Measurements from ENCODE around the gene KAT2B. TPM values are rescaled to one million over a fixed set of nuclear protein-coding genes. Genes with fewer than 3 reads are reported as not detected.
"Not testable (repeated sequence)": the region's sequence is repeated elsewhere in the genome, so short reads cannot be mapped to it uniquely, and the experiment has no call there.

KAT2B gene
- total RNA-seq, 4 donors from 2014 or later = 57.2 to 122 (median 74.9) TPM

DNA sequence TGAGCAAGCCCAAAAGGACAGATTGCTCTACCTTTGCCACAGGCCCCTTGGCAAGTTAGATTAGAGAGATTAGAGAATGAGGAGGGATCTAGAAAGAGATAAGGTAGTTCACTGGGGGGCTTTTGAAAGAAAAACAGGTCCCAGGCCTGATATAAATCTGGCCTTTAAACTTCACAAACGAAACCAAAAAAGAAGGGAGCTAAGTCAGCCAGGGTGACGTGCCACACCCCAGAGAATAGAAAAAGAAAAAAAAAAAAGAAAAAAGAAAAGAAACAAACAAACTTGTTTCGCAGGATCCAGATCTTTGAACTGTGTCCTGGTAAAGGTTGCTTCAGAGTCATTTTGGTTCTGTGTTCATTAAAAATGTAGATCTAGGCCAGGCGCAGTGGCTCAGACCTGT lies 3.6 kb downstream of the KAT2B start:
- peaks cover 39 to 46% of the 10 kb centered on the region in 2 donors for H3K4me1 ChIP-seq
- TF ChIP-seq, protein P1, sequence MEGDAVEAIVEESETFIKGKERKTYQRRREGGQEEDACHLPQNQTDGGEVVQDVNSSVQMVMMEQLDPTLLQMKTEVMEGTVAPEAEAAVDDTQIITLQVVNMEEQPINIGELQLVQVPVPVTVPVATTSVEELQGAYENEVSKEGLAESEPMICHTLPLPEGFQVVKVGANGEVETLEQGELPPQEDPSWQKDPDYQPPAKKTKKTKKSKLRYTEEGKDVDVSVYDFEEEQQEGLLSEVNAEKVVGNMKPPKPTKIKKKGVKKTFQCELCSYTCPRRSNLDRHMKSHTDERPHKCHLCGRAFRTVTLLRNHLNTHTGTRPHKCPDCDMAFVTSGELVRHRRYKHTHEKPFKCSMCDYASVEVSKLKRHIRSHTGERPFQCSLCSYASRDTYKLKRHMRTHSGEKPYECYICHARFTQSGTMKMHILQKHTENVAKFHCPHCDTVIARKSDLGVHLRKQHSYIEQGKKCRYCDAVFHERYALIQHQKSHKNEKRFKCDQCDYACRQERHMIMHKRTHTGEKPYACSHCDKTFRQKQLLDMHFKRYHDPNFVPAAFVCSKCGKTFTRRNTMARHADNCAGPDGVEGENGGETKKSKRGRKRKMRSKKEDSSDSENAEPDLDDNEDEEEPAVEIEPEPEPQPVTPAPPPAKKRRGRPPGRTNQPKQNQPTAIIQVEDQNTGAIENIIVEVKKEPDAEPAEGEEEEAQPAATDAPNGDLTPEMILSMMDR (IDR thresholded peaks at IDR 0.05) = no peak
- TF ChIP-seq POLR2A (IDR thresholded peaks at IDR 0.05) = no peak
- no peaks in the 10 kb centered on the region for H3K27me3 ChIP-seq
- intact Hi-C loops (cut with DNase I) = loop anchor here (5.0 kb wide), 1 partner anchor 97 kb away; the partner anchor contains the start of gene RAB5A
- WGBS, 2 donors = 45 to 50% methylated on average over 4 of the region's 4 CpGs
- H3K36me3 ChIP-seq = no peaks in the 10 kb centered on the region
- H3K4me3 ChIP-seq (replicated peaks in 1 of 3) = peak overlapping the region in 1 of 3 donors; percentile 13
- no peak for DNase-seq
- H3K9me3 ChIP-seq = no peaks in the 10 kb centered on the region
- H3K27ac ChIP-seq = peak overlapping the region; percentile 80 to 95 (median 83)

DNA sequence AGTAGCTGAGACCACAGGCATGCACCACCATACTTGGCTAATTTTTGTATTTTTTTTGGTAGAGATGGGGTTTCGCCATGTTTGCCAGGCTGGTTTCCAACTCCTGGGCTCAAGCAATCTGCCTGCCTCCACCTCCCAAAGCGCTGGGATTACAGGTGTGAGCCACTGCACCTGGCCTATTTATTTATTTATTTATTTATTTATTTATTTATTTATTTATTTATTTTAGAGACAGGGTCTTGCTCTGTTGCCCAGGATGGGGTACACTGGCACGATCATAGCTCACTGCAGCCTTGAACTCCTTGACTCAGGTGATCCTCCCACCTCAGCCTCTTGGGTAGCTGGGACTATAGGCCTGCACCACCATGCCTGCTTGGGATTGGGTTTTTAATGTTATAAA lies 4.9 kb downstream of the KAT2B start:
- H3K36me3 ChIP-seq; DNase-seq; H3K4me3 ChIP-seq (replicated peaks in 1 of 3); intact Hi-C loops (cut with DNase I); H3K27me3 ChIP-seq; H3K9me3 ChIP-seq: not testable (repeated sequence)
- H3K4me1 ChIP-seq = peaks cover 49 to 58% of the 10 kb centered on the region in 2 donors
- peak overlapping the region in 1 of 3 donors; percentile 95 for H3K27ac ChIP-seq
- 93 to 100% methylated on average over 3 of the region's 3 CpGs for WGBS, 2 donors

DNA sequence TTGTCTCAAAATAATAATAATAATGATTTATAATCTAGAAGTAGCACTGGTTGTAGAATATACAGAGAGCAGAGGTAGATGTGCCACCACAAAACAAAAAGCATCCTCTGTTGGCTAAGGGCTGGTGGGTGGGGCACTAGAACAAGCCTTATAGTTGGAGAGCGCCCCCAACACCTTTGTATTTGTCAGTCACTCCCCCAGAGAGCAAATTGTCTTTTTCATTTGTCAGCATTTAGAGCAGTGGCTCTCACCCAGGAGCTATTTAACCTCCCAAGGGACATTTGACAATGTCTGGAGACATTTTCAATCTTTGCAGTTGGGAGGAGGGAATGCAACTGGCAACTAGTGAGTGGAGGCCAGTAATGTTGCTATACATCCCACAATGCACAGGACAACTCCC lies 6.3 kb downstream of the KAT2B start:
- intact Hi-C loops (cut with DNase I) = no loop called here
- Histone ChIP-seq H3K4me1 (peaks cover 49 to 58% of the 10 kb centered on the region in 2 donors), H3K4me3 (replicated peaks in 1 of 3) (no peak overlapping the region), H3K27me3 (no peaks in the 10 kb centered on the region), H3K36me3 (no peaks in the 10 kb centered on the region), H3K9me3 (no peaks in the 10 kb centered on the region), H3K27ac (no peak overlapping the region)
- 79 to 94% methylated on average over 1 of the region's 1 CpG for WGBS, 2 donors
- TF ChIP-seq POLR2A (IDR thresholded peaks at IDR 0.05) = no peak
- TF ChIP-seq, protein P1 (IDR thresholded peaks at IDR 0.05) = no peak
- no peak for DNase-seq

DNA sequence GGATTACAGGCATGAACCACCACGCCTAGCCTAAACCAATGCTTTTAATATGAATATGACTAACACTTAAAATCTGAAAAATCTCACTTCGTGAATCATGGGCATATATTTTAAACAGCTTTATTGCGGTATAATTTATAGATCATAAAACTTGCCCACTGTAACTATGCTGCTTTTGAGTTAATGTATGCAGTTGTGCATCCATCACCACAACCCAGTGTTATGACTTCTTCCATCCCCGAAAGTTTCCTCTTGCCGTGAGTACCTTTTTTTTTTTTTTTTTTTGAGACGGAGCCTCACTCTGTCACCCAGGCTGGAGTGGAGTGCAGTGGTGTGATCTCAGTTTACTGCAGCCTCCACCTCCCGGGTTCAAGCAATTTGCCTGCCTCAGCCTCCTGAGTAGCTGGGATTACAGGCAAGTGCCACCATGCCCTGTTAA lies 7.1 kb downstream of the KAT2B start:
- intact Hi-C loops (cut with DNase I) = no loop called here
- Histone ChIP-seq H3K4me3 (replicated peaks in 1 of 3) (no peak overlapping the region), H3K36me3 (no peaks in the 10 kb centered on the region), H3K9me3 (no peaks in the 10 kb centered on the region), H3K27ac (peak overlapping the region; percentile 57 to 79 (median 76)), H3K4me1 (peaks cover 47 to 50% of the 10 kb centered on the region in 2 donors), H3K27me3 (no peaks in the 10 kb centered on the region)
- WGBS, 2 donors = 85 to 88% methylated on average over 7 of the region's 7 CpGs
- no peak for DNase-seq
- TF ChIP-seq POLR2A (IDR thresholded peaks at IDR 0.05) = no peak
- TF ChIP-seq, protein P1 (IDR thresholded peaks at IDR 0.05) = no peak

DNA sequence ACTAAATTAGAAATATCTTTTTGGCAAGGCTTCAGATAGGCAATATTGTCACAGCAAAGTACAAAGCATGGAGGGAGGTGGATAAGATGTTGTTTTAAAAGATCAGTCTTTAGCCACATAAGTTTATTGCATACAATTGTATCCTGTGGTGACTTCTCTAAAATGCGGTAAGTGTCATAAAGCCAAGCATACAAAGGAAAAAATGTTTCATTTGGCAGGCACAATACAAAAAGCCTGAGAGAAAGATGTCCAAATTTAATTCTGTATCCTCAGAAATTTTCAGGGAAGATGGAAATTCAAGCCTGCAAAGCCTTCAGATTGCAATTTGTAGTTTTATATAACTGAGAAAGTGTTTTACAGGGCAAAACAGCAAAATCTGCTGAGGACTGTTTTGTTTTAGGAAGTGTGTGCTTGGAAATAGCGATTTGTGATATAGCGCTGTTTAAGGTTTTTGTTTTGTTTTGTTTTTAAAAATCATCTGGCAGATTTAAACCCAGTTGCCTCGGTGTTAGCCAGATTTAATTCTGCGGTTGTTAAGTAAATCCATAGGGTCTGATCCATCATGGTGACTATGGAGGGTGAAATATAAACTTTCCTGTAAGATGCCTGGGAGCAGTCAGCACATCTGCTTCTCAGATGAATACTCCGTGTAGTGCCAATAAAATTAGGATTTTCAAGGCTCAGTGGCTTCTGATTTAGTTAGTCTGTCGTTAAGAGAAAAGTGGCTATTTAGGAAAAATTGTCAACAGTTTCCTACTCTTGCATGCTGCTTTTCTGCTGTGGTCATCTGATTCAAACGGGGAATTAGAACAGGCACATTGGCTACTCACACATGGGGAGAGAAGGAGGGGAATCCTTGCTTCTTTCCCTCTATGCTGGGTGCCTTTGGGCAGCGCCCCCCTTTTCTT lies 8.0 kb downstream of the KAT2B start:
- WGBS, 2 donors = 37 to 40% methylated on average over 9 of the region's 9 CpGs
- no peaks in the 10 kb centered on the region for H3K36me3 ChIP-seq
- no peaks in the 10 kb centered on the region for H3K27me3 ChIP-seq
- H3K4me1 ChIP-seq = peaks cover 39 to 42% of the 10 kb centered on the region in 2 donors
- no peaks in the 10 kb centered on the region for H3K9me3 ChIP-seq
- TF ChIP-seq, protein P1 (IDR thresholded peaks at IDR 0.05) = no peak
- peak in 1 of 2 donors; percentile 9 for TF ChIP-seq POLR2A (IDR thresholded peaks at IDR 0.05)
- H3K27ac ChIP-seq = peak overlapping the region; percentile 57 to 79 (median 76)
- H3K4me3 ChIP-seq (replicated peaks in 1 of 3) = peak overlapping the region in 1 of 3 donors; percentile 4
- no peak for DNase-seq
- intact Hi-C loops (cut with DNase I) = no loop called here

Data from thyroid gland (tissue), 4 donors.